IPS-NIHi11 (cell line): Measurements from ENCODE around the gene SFSWAP.
"Not testable (repeated sequence)": the region's sequence is repeated elsewhere in the genome, so short reads cannot be mapped to it uniquely, and the experiment has no call there.

Experiments
- DNase-seq: peaks from one replicate; pipeline ENCODE4 v3.0.0; 2012; ENCODE audit warnings: mixed read lengths, low spot score

SFSWAP gene

DNA sequence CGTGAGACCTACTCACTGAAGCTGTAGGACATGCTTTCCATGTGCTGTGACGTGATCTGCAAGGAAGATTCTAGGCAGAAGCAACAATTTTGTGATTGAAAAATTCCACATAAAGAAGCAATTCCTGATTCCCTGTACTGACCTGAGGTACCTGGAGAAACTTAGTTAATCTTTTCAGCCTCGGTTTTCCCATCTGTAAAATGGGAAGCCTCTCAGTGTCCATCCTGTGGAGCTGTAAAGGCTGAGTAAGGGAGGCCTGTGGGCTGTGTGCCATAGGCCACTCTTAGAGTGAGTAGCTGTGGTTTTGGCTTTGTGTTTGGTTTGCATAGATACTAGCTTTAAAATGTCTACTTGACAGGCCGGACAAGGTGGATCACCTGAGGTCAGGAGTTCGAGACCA is 50.7 kb downstream of the SFSWAP start:
- no peak for DNase-seq

DNA sequence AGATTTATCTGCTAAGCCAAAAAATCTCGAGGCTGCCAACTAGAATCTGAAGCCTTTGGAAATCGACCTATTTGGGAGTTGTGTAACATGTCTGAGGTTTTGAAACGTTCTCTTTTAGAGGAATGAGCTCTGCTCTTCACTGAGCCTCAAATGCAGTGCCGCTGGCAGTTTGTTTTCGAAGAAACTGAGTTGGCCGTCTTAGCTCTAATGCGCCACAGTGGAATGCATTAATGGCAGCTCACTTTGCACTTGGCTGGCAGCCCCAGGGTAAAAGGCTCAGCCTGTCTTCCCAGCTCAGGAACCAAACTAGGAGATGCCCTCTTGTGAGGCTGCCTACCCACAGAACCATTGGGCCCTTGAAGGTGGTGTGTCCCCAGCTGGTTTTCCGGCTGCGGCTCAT is 53.8 kb downstream of the SFSWAP start:
- no peak for DNase-seq

DNA sequence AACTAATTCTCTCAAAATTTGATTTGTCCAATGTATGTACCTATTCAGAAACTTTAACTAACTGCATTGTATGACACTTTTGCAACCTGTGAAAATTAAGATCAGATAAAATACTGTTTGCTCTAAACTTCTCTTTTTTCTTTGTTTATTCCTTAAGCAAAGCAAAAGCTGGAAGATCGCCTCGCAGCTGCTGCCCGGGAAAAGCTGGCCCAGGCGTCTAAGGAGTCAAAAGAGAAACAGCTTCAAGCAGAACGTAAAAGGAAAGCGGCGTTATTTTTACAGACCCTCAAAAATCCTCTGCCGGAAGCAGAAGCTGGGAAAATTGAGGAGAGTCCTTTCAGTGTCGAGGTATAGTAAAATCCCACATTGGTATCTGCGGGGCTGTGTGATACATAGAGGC is 55.1 kb downstream of the SFSWAP start:
- no peak for DNase-seq

DNA sequence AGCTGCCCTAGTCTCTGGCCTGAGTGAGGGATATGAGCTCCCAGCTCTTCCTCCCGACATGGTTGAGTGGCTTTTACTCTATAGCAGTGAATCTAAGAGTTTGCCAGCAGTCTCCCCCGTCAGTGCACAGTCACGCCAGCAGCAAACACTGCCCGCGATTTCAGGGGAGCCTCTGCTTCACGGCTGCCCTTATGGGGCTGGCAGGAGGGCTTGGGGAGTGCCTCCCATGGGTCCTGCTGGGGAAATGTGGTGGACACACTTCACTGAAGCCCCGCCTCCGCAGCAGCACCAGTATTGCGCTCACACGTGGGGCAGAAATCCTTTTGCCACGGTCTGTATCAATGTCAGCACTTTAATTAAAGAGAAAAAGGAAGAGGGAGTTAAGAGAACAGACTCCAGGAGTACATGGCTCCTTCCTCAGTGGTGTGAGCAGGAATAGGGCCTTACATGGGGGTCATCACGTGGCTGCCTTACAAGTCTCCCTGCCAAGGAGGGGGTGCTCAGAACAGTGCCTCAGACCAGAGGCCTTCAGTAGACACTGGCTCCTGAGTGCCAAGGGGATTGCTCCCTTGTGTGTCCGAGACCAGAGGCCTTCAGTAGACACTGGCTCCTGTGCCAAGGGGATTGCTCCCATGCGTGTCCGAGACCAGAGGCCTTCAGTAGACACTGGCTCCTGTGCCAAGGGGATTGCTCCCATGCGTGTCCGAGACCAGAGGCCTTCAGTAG is 55.7 kb downstream of the SFSWAP start:
- DNase-seq = no peak

DNA sequence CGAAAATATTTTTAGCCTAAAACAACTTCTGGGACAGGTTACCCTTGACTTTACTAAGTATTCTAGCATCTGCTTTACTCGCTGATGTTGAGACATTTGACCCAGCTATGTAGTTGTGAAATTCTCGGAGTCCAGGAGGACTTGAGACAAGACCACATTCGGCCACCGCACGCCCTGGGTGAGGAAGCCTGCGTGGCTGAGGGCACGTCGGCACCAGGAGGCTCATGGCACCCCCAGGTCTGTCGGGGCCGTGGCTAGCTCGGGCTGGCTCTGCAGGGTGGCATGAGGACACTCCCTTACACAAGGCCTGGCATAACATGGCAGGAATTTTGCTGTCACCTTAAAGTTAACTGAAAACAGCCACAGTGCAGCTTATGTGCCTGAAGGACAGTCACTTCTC is 59.2 kb downstream of the SFSWAP start:
- no peak for DNase-seq

DNA sequence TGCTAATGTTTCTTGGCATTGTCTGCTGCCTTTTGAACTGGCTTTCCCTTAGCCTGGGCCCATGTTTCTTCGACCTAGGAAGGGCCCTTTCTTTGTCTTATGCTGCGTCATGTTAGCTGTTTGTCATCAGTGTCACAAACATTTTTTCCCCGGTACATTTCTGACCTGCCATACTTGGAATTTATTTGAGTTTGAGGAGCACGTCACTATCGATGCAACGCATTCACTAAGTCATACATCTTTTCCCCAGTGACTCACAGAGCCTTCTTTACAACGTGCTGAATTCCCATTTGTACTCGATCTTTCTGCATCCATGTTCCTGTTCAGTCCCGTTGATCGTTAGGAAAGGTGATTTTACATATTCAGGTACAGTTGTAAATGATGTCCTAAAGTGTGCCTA is 61.1 kb downstream of the SFSWAP start:
- DNase-seq = no peak

DNA sequence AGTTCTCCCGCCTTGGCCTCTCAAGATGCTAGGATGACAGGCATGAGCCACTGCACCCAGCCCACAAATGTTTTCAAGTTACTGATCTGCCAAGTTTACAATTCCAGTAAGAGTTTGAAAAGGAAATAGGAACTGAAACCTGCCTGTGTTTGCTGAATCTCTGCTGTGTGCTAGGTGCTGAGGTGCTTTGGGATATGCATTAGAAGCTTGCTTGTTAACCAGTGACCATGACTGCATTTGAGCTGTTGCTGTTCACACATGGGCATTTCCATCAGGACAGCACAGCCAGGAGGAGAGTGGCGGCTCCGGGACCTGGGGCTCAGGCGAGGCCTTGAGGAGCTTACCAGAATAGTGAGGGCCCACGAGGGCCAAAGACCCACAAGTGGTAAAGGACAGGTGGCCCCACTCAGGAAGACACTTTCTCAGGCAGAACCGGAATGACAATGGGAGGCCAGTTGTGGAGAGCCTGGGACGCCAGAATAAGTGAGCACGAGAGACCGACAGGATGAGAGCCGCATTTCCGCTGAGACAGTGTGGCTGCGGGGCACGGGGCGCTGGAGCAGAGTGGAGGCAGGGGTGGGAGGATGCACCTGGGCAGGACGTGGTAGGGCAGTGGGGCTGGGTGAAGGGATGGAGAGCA is 62.8 kb downstream of the SFSWAP start:
- peak; percentile 49 for DNase-seq

DNA sequence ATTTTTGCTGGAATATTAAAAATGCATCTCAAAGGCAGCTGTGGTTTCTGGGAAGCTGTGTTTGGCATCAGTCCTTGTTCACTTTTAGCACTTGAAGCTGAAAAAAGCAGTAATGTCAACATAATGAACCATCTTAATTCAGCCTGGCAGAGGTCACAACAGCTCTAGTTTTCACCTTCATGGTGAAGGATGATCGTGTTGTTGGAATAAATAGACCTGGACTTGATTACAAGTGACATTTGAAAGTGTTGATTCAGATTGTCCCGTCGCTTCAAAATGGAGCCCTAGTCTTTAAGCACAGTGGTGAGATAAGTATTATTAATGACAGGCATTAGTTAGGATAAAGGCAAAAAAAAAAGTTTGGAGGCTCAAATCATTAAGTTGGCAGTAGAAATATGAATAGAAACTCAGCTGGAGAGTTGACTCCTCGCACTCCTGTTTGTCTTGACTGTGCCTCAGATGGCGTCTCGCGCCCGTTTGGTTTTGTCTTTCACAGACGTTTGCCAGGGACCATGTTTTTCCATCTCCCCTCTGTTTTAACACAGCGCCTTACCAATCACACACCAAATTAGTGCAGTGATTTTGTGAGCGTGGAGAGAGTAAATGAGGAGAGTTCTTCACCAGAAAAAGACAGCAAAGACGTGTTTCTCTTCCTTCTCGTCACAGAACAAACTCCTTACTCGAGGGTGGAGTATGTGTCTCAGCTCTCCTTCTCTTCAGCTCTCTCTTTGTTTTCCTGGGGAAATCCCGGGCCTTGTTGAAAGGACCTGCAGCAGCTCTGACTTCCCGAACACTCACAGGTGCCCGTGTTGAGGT is 63.9 kb downstream of the SFSWAP start:
- no peak for DNase-seq

DNA sequence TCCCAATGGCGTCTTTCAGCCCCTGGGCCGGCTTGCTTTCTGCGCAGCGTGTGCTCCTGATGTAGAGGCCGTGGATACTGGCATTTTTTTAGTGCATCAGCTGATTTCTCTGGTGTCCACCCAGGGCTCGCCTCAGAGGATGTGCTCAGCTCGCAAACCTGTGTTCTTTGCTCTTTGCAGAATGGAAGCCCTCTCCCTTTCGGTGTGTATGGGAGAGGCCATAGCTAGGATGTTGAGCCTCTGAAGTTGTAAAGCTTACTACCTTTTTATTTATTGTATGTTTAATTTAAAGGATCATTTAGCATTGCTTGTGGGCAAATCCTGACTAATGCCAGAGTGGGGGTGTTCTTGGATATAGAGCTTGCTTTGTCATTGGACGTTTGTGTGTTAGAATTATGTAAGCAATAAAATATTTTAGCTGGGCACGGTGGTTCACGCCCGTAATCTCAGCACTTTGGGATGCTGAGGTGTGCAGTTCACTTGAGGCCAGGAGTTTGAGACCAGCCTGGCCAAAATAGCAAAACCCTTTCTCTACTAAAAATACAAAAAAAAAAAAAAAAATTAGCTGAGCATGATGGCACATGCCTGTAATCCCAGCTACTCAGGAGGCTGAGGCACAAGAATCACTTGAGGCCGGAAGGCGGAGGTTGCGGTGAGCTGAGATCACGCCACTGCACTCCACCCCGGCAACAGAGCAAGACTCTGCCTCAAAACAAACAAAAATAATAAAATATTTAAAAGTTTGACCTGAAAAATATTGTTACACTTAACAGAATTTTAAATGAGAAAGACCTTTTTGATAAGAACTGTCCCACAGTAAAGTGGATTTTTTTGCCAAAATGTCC is 64.7 kb downstream of the SFSWAP start:
- DNase-seq = no peak

DNA sequence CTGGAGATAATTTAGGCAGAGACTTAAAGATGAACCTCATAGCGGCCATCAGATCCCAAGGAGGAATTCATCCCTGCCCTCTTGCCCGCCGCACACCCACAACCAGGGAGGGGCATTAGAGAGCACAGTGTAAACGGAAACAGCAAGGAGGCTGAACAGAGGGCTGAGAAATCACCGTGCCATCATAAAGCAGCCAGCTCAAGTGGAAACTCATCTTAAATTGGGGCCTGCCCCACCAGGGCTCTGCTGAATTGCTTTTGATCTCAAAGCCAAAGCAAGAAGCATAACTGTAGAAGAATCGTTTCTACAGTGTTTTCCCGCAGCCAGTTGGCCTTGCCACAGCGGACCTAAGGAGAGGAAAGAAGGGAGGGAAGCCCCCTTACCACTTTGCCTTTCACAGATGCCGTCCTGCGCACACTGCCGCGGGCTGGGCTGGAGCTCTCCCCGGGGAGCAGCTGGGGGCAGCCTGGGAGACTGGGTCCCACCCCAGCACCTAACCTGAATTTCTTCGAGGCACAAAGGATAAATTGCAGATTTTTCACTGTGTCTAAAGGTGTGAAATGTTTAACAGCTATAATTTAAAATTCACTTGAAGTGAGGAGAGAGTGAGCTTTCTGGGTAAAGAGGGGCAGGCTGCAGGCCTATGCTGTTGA is 65.5 kb downstream of the SFSWAP start:
- no peak for DNase-seq

DNA sequence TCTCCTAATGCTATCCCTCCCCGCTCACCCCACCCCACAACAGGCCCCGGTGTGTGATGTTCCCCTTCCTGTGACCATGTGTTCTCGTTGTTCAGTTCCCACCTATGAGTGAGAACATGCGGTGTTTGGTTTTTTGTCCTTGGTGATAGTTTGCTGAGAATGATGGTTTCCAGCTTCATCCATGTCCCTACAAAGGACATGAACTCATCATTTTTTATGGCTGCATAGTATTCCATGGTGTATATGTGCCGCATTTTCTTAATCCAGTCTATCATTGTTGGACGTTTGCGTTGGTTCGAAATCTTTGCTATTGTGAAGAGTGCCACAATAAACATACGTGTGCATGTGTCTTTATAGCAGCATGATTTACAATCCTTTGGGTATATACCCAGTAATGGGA is 66.4 kb downstream of the SFSWAP start:
- not testable (repeated sequence) for DNase-seq

DNA sequence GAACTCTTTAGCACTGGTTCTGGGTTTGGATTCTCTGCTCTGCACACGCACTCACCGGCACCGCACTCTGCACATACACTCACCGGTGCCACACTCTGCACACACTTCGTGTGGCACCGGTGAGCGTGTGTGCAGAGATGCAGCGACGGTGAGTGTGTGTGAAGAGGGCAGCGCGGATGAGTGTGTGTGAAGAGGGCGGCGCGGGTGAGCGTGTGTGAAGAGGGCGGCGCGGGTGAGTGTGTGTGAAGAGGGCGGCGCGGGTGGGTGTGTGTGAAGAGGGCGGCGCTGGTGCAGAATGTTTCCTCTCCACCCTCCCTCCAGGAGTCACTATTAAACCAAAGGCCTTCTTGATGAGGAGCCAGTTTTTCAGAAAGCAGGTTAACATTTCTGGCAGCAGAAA is 68.1 kb downstream of the SFSWAP start:
- no peak for DNase-seq

DNA sequence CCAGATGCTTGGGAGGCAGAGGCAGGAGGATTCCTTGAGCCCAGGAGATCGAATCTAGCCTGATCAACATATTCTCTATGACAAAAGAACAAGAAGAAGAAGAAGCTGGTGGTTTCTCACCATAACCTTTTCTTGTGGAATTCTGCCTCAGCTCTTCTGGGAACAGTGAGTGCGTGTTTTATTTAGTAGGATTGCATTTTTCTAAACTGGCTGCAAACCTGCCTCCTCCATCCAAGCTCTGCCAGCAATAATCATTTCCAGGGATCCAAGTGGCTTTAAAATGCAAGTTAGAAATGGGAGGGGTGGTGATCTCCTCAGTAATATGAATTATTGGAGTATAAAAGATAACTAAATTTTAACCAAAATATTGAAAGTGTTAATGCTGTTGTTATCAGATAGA is 71.2 kb downstream of the SFSWAP start:
- DNase-seq = no peak

DNA sequence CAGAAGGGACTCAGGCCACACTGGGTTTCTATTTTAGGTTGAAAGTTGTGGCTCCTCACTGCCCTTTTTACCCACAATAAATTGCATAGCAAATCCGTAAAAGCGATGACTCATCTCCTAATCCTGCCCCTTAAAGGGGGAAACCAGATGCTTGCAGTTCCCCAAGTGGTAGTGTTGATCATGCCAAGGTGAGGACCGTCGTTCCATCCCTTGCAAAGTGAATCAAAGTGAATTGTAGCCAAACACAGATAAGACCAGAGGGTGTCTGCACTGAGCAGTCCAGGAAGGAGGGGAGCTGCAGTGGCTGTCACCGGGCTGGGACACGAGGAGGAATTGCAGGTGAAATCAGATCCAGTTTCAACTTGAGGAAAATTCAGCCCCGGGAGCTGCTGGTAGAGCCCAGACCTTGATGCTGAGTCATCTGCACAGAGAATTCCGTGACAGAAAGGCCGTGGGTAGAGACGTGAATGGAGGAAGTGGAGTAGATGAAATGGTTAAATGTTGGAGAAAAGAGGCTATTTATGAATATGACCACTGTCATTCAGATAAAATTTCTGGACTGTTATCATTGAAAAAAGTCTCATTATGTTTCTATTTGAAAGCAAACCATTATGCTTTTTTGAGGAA is 73.1 kb downstream of the SFSWAP start:
- peak; percentile 61 for DNase-seq

DNA sequence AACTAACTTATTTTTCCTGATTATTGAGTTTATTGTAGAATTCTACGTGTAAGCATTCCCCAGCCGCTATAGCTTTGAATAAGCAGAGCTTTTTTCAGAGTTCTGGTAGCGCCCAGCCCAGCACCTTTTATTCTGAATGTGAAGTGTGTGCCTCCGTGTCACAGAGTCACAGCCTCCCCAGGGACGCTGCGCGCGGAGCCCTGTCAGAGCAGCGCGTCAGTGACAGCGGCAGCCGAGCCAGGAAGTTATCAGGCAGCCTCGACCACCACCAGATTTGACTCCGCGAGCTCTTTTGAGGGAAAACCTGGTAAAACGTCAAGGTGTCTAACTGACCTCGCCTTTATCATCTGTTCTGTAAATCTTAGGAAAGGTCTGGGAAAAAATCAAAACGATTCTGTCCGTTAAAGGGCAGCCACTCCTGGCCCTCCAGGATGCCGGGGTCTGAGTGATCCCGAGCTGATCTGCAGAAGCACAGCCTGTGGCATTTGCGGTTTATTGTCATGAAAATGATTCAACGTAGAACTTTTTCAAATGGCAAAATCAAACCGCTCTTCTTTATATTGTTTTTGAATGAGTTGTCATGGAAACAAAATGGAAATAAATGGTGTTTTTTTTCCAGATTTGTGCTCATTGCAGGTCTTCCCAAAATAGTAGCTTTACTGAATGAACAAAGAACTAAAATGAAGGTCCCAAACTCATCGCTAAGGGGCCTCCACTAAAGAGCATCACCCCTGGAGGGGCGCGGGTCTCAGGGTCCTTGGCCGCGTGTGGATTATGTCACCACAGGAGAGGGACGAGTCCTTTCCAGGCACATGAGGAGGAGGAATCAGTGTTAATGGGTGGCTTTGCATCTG is 74.2 kb downstream of the SFSWAP start:
- peak; percentile 35 for DNase-seq

DNA sequence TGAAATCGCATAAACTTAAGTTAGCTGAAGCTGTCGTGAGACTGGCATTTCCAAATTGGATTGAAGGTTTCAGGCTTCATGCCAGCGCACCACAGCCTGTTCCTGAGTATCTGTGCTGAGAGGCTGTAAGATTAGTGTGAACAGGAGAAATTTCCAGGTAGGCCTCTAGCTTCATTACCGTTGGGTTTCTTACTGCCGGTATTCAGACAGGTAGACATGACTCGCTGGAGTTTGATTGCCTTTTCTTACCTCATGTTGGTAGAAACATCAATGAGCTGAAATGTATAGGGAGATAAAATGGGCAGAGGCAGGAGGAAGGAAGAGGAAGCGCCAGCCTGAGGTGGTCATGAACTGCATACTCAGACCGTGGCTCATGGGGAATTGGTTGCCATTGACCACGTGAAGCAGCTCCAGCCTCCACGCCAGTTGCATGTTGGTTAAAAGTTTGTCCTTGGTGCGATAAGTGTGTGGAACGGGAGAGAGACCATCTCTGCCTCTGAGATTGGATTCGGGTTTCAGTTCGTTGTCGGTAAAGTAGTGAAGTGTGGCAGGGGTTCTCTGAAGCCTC is 75.0 kb downstream of the SFSWAP start:
- no peak for DNase-seq

DNA sequence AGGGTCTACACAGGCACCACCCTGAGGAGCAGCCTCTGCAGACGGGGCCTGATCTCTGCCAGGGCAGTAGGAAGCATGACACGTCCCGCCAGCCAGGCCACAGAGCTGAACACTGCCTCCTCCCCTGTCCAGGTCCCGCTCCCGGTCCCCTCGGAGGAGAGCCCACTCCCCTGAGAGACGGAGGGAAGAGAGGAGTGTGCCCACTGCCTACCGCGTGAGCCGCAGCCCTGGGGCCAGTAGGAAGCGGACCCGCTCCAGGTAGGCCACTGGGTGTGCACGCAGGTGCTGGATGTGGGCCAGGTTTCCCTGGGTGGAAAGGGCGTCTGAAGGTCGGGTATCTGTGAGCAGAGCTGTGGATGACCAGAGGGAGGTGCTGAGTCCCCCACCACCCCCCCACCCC is 75.4 kb downstream of the SFSWAP start:
- no peak for DNase-seq

DNA sequence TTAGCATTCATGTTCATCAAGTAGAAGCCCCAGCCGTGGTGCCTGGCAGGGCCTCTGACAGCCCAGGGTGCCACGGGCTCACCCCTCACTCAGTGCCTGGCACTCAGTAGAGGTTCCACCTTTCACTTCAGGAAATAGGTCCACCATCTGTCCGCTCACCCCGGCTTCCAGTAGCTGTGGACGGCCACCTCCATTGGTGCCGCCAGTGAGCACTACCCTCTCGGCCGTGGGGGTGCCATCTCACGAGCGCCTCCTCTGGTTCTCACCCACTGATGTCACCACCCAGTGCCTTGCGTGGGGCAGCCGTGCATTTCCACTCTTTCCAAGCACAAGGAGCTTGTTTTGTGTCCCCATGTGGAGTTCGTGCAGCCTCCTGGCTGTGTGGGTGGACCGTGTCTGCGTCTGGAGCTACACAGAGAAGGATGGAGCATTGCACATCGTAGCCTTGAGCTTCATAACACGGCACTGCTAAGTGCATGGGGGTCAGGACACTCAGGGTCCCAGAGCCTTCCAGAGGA is 76.3 kb downstream of the SFSWAP start:
- DNase-seq = no peak

DNA sequence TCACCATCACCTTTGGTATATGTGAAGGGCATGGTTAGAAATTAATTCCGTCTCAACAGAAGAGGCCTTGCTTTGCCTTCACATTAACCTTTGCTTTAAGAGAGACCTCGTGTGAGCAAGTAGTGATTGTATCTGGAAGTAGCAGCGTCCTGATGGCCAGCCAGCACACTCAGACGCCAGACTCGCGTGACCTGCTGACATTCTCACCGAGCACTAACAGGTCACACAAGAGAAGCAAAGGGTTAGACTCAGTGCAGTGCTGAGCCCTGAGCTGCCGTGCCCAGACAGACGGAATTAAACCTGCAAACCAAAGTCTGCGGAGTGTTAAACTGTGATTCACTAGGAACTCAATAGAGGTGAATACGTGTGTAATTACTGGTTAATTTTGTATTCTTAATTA is 77.2 kb downstream of the SFSWAP start:
- DNase-seq = no peak

DNA sequence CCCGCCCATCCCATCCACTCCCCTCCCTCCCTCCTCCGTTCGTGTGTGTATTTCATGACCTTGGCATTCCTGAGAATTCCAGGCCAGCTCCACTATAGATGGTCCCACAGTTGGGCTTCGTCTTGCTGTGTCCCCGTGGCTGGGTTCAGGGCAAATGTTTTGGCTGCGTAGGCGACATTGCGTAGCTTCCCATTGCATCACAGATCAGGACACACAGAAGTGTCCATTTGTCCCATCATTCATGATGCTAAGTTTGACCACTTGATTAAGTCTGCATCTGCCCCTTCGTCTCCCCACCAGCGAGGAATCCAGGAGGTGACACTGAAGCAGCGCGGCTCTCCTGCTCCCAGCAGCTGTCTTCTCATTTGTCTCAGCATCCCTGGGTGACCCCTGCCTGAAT is 78.7 kb downstream of the SFSWAP start:
- no peak for DNase-seq
